H9 (cell line): ENCODE results near the gene ARAP2. TPM values are rescaled to one million over a fixed set of nuclear protein-coding genes. Genes with fewer than 3 reads are reported as not detected.

ENCODE experiments used
- DNase-seq: peaks from one replicate; pipeline ENCODE4 v3.0.0-alpha.2; 2017
- H2AFZ ChIP-seq: one replicate; pipeline ENCODE4 v1.6.1; 2013; ENCODE audit warnings: mild to moderate bottlenecking, low read length, control low read depth, moderate library complexity
- H2AK5ac ChIP-seq: 2 replicates; pipeline ENCODE4 v1.6.1; 2013; ENCODE audit warnings: low read length, control low read depth, mixed read lengths; ENCODE audit not compliant: insufficient read length
- H2BK120ac ChIP-seq: one replicate; pipeline ENCODE4 v1.6.1; 2013; ENCODE audit warnings: low read depth, mild to moderate bottlenecking, low read length, control low read depth, inconsistent platforms; ENCODE audit not compliant: poor library complexity, severe bottlenecking
- H2BK12ac ChIP-seq: 2 replicates; pipeline ENCODE4 v1.6.1; 2013; ENCODE audit warnings: low read length, control low read depth, mixed read lengths, low read depth; ENCODE audit not compliant: insufficient read length
- H2BK15ac ChIP-seq: 2 replicates; pipeline ENCODE4 v1.6.1; 2013; ENCODE audit warnings: low read depth, low read length, control low read depth
- H2BK20ac ChIP-seq: one replicate; pipeline ENCODE4 v1.6.1; 2013; ENCODE audit warnings: low read depth, mild to moderate bottlenecking, low read length, control low read depth, inconsistent platforms; ENCODE audit not compliant: poor library complexity, severe bottlenecking
- H2BK5ac ChIP-seq: 2 replicates; pipeline ENCODE4 v1.6.1; 2013; ENCODE audit warnings: low read length, control low read depth, mixed read lengths; ENCODE audit not compliant: insufficient read length
- H3K14ac ChIP-seq: 2 replicates; pipeline ENCODE4 v1.6.1; 2013; ENCODE audit warnings: low read length, control low read depth; ENCODE audit not compliant: insufficient read depth
- H3K18ac ChIP-seq: 2 replicates; pipeline ENCODE4 v1.6.1; 2013; ENCODE audit warnings: low read depth, mild to moderate bottlenecking, mixed read lengths, low read length, control low read depth; ENCODE audit not compliant: insufficient read length
- H3K23ac ChIP-seq: 2 replicates; pipeline ENCODE4 v1.6.1; 2013; ENCODE audit warnings: low read length, control low read depth, mixed read lengths, low read depth; ENCODE audit not compliant: insufficient read length
- H3K23me2 ChIP-seq: 2 replicates; pipeline ENCODE4 v1.6.1; 2013; ENCODE audit warnings: low read depth, mild to moderate bottlenecking, mixed read lengths, low read length, control low read depth; ENCODE audit not compliant: insufficient read length, poor library complexity, severe bottlenecking
- H3K27ac ChIP-seq: 2 replicates; pipeline ENCODE4 v1.5.1; 2013; ENCODE audit warnings: low read length, control low read depth, mixed read lengths, low read depth; ENCODE audit not compliant: insufficient read length
- H3K27me3 ChIP-seq: 2 replicates; pipeline ENCODE4 v1.6.1; 2013; ENCODE audit warnings: low read length, control low read depth, inconsistent platforms; ENCODE audit not compliant: insufficient read depth
- H3K4ac ChIP-seq: 2 replicates; pipeline ENCODE4 v1.6.1; 2013; ENCODE audit warnings: low read depth, mild to moderate bottlenecking, control low read depth, inconsistent platforms, low read length, moderate library complexity
- H3K4me1 ChIP-seq: 2 replicates; pipeline ENCODE4 v1.6.1; 2013; ENCODE audit warnings: low read length, control low read depth, inconsistent platforms; ENCODE audit not compliant: insufficient read depth
- H3K4me2 ChIP-seq: 2 replicates; pipeline ENCODE4 v1.6.1; 2013; ENCODE audit warnings: low read length, control low read depth, mixed read lengths; ENCODE audit not compliant: insufficient read length, insufficient read depth
- H3K56ac ChIP-seq: 2 replicates; pipeline ENCODE4 v1.6.1; 2013; ENCODE audit warnings: low read depth, mild to moderate bottlenecking, mixed read lengths, low read length, control low read depth; ENCODE audit not compliant: insufficient read length
- H3K79me1 ChIP-seq: 2 replicates; pipeline ENCODE4 v1.6.1; 2013; ENCODE audit warnings: low read depth, mild to moderate bottlenecking, moderate library complexity, low read length, control low read depth, inconsistent platforms; ENCODE audit not compliant: insufficient read depth, poor library complexity, severe bottlenecking
- H3K79me2 ChIP-seq: 2 replicates; pipeline ENCODE4 v1.6.1; 2013; ENCODE audit warnings: low read length, control low read depth, inconsistent platforms; ENCODE audit not compliant: insufficient read depth
- H3K9ac ChIP-seq: 2 replicates; pipeline ENCODE4 v1.6.1; 2013; ENCODE audit warnings: low read length, control low read depth, mixed read lengths; ENCODE audit not compliant: insufficient read length; ENCODE audit errors: extremely low read depth
- H3K9me3 ChIP-seq: one replicate; pipeline ENCODE4 v1.6.1; 2013; ENCODE audit warnings: low read depth, low read length, inconsistent platforms; ENCODE audit not compliant: control insufficient read depth
- H3T11ph ChIP-seq: one replicate; pipeline ENCODE4 v1.6.1; 2013; ENCODE audit warnings: mild to moderate bottlenecking, low read length, control low read depth, inconsistent platforms
- H4K20me1 ChIP-seq: one replicate; pipeline ENCODE4 v1.6.1; 2013; ENCODE audit not compliant: control insufficient read depth, insufficient read length, insufficient read depth
- H4K5ac ChIP-seq: 2 replicates; pipeline ENCODE4 v1.6.1; 2013; ENCODE audit warnings: low read depth, mild to moderate bottlenecking, mixed read lengths, low read length, control low read depth; ENCODE audit not compliant: insufficient read length
- H4K8ac ChIP-seq: replicated peaks from 2 replicates; pipeline ENCODE4 v1.6.1; 2013; ENCODE audit warnings: low read length, control low read depth, mixed read lengths, low read depth; ENCODE audit not compliant: insufficient read length
- H4K91ac ChIP-seq: 2 replicates; pipeline ENCODE4 v1.6.1; 2013; ENCODE audit warnings: low read depth, mild to moderate bottlenecking, moderate library complexity, mixed read lengths, low read length, control low read depth; ENCODE audit not compliant: insufficient read length
- H3K27ac Mint-ChIP-seq, 3 experiments: 2 replicates in 2 of 3; 3 replicates in 1 of 3; pipeline ENCODE4 v1.8.0; 2020 to 2021; ENCODE audit warnings: mixed read lengths in 3 of 3, mild to moderate bottlenecking in 1 of 3, moderate library complexity in 1 of 3
- H3K27me3 Mint-ChIP-seq: 2 replicates; pipeline ENCODE4 v1.8.0; 2021; ENCODE audit warnings: low read depth, mild to moderate bottlenecking, moderate library complexity, mixed read lengths
- H3K36me3 Mint-ChIP-seq, 3 experiments: 2 replicates in 2 of 3; 3 replicates in 1 of 3; pipeline ENCODE4 v1.8.0; 2020 to 2021; ENCODE audit warnings: low read depth in 3 of 3, mixed read lengths in 3 of 3; ENCODE audit not compliant: insufficient read depth in 1 of 3
- H3K4me1 Mint-ChIP-seq, 2 experiments: 2 replicates each; pipeline ENCODE4 v1.8.0; 2020; ENCODE audit warnings: mixed read lengths in 2 of 2
- H3K4me3 Mint-ChIP-seq, 2 experiments: 2 replicates in 1 of 2; 3 replicates in 1 of 2; pipeline ENCODE4 v1.8.0; 2020 to 2021; ENCODE audit warnings: mild to moderate bottlenecking in 2 of 2, mixed read lengths in 2 of 2, moderate library complexity in 1 of 2
- H3K9me3 Mint-ChIP-seq, 2 experiments: 2 replicates in 1 of 2; 3 replicates in 1 of 2; pipeline ENCODE4 v1.8.0; 2020; ENCODE audit warnings: mild to moderate bottlenecking in 2 of 2, mixed read lengths in 2 of 2, moderate library complexity in 1 of 2
- total RNA-seq: library from RNA; stranded (reverse); gene quantifications from 2 replicates; pipeline ENCODE4 v1.2.1, GENCODE V29; 2021
- TF ChIP-seq, protein P1 (sequence below): fragments of 200-600 bp; sonication (generic); conservative IDR thresholded peaks from 3 replicates; pipeline ENCODE4 v1.8.0; 2021; ENCODE audit warnings: antibody characterized with exemption, mild to moderate bottlenecking

The ARAP2 gene
- total RNA-seq, 1 experiment from 2014 or later, result 6.3 TPM

DNA sequence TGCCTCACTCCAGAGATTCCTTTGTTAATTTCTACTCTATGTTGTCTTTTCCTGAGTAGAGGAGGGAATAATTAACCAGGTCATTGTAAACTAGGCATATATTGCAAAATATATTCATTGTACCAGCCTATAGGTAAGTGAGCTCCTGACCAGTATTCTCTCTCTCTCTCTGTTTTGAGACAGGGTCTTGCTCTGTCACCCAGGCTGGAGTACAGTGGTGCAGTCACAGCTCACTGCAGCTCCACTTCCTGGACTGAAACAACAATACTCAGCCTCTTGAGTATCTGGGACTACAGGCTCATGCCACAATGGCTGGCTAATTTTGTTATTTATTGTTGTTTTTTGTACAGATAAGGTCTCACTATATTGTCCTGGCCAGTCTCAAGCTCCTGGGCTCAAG lies 198.3 kb downstream of the ARAP2 start:
- H2AFZ ChIP-seq, result no peak overlapping the region
- H2BK12ac ChIP-seq, result no peak overlapping the region
- H4K91ac ChIP-seq, result no peak overlapping the region
- H3K9me3 ChIP-seq, result no peaks in the 10 kb centered on the region
- no peak overlapping the region for H3K14ac ChIP-seq
- H3K23me2 ChIP-seq, result no peaks in the 10 kb centered on the region
- no peaks in the 10 kb centered on the region for H3K27me3 Mint-ChIP-seq
- H3K18ac ChIP-seq, result no peak overlapping the region
- H3K4me2 ChIP-seq, result no peak overlapping the region
- H4K8ac ChIP-seq, result no peak overlapping the region
- H3K56ac ChIP-seq, result no peak overlapping the region
- H3K79me1 ChIP-seq, result no peaks in the 10 kb centered on the region
- H3K79me2 ChIP-seq, result no peaks in the 10 kb centered on the region
- no peak for DNase-seq
- no peak overlapping the region for H3K9ac ChIP-seq
- H3K9me3 Mint-ChIP-seq, result no peaks in the 10 kb centered on the region
- no peaks in the 10 kb centered on the region for H3K4me1 ChIP-seq
- H3K27ac ChIP-seq, result no peak overlapping the region
- no peak overlapping the region for H3T11ph ChIP-seq
- no peak overlapping the region for H2AK5ac ChIP-seq
- H3K27me3 ChIP-seq, result no peaks in the 10 kb centered on the region
- no peak overlapping the region for H2BK5ac ChIP-seq
- H3K4ac ChIP-seq, result no peak overlapping the region
- H3K27ac Mint-ChIP-seq, result no peak overlapping the region
- no peak overlapping the region for H3K23ac ChIP-seq
- no peak overlapping the region for H2BK120ac ChIP-seq
- H4K5ac ChIP-seq, result no peak overlapping the region
- H2BK20ac ChIP-seq, result no peak overlapping the region
- no peak overlapping the region for H3K4me3 Mint-ChIP-seq
- H3K4me1 Mint-ChIP-seq, result no peaks in the 10 kb centered on the region
- H3K36me3 Mint-ChIP-seq, result no peaks in the 10 kb centered on the region; a peak in 1 of 7 replicates
- TF ChIP-seq, protein P1, sequence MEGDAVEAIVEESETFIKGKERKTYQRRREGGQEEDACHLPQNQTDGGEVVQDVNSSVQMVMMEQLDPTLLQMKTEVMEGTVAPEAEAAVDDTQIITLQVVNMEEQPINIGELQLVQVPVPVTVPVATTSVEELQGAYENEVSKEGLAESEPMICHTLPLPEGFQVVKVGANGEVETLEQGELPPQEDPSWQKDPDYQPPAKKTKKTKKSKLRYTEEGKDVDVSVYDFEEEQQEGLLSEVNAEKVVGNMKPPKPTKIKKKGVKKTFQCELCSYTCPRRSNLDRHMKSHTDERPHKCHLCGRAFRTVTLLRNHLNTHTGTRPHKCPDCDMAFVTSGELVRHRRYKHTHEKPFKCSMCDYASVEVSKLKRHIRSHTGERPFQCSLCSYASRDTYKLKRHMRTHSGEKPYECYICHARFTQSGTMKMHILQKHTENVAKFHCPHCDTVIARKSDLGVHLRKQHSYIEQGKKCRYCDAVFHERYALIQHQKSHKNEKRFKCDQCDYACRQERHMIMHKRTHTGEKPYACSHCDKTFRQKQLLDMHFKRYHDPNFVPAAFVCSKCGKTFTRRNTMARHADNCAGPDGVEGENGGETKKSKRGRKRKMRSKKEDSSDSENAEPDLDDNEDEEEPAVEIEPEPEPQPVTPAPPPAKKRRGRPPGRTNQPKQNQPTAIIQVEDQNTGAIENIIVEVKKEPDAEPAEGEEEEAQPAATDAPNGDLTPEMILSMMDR, result no peak
- H4K20me1 ChIP-seq, result no peaks in the 10 kb centered on the region
- H2BK15ac ChIP-seq, result no peak overlapping the region
